COLO829 (cell line): ENCODE results near the gene S100A12.
"Not testable (repeated sequence)": the region's sequence is repeated elsewhere in the genome, so short reads cannot be mapped to it uniquely, and the experiment has no call there.

ENCODE experiments used
- DNase-seq: peaks from one replicate; pipeline ENCODE4 v3.0.0; 2012; ENCODE audit warnings: low spot score

S100A12 gene

GRCh38 chr1:153350321-153350957, 25.0 kb downstream of the S100A12 start:
- DNase-seq, result no peak

GRCh38 chr1:153349363-153350320, 25.8 kb downstream of the S100A12 start:
- DNase-seq, result no peak

GRCh38 chr1:153348511-153349362, 26.7 kb downstream of the S100A12 start, which contains the start of gene PGLYRP4:
Gene PGLYRP4, minus strand, starts transcription at chr1:153348841. Its CDS starts 909 bp downstream, at chr1:153347932.
- DNase-seq, result no peak

GRCh38 chr1:153347856-153348255, 27.6 kb downstream of the S100A12 start:
- no peak for DNase-seq

- DNase-seq, result not testable (repeated sequence)
These were observed 28.4 kb downstream of the S100A12 start for GRCh38 chr1:153347049-153347448.

- DNase-seq, result no peak
These were observed 29.2 kb downstream of the S100A12 start for GRCh38 chr1:153346077-153346723.

- DNase-seq, result no peak
These were observed 30.0 kb downstream of the S100A12 start for GRCh38 chr1:153345187-153346076.

GRCh38 chr1:153344718-153345025, 30.7 kb downstream of the S100A12 start:
- DNase-seq, result no peak

GRCh38 chr1:153343811-153344717, 31.4 kb downstream of the S100A12 start:
- DNase-seq, result no peak

- DNase-seq, result no peak
These were observed 32.3 kb downstream of the S100A12 start for GRCh38 chr1:153343040-153343681.

- DNase-seq, result no peak
These were observed 33.2 kb downstream of the S100A12 start for GRCh38 chr1:153342178-153342577.

- no peak for DNase-seq
These were observed 33.9 kb downstream of the S100A12 start for GRCh38 chr1:153341431-153341934.

- no peak for DNase-seq
These were observed 35.1 kb downstream of the S100A12 start for GRCh38 chr1:153340356-153340755.

- DNase-seq, result no peak
These were observed 35.6 kb downstream of the S100A12 start for GRCh38 chr1:153339802-153340201.

- DNase-seq, result no peak
These were observed 37.2 kb downstream of the S100A12 start for GRCh38 chr1:153337980-153338853.

GRCh38 chr1:153336650-153337049, 38.8 kb downstream of the S100A12 start:
- DNase-seq, result no peak

GRCh38 chr1:153333902-153334301, 41.5 kb downstream of the S100A12 start:
- DNase-seq, result no peak

GRCh38 chr1:153324912-153325311, 50.5 kb downstream of the S100A12 start:
- no peak for DNase-seq
